HS-5 (cell line): Measurements from ENCODE around the gene C17orf78.
"Not testable (repeated sequence)": the region's sequence is repeated elsewhere in the genome, so short reads cannot be mapped to it uniquely, and the experiment has no call there.

Experiments used
- DNase-seq: peaks from one replicate; pipeline ENCODE4 v3.0.0-alpha.2; 2012; ENCODE audit warnings: low read depth

The C17orf78 gene

DNA sequence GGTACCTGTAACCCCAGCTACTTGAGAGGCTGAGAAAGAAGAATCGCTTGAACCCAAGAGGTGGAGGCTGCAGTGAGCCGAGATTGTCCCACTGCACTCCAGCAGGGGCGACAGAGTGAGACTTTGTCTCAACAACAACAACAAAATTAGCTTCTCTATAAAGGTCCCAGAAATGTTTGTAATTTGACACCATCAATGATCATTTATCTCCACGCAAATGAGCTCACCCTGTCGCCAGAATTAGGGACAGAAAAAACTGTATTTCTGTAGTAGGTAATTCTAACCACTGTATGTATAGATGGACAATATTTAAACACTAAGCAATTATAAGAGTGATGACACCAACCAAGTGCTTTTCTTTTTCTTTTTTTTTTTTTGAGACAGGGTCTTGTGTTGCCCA lies 10.7 kb downstream of the C17orf78 start:
- no peak for DNase-seq

DNA sequence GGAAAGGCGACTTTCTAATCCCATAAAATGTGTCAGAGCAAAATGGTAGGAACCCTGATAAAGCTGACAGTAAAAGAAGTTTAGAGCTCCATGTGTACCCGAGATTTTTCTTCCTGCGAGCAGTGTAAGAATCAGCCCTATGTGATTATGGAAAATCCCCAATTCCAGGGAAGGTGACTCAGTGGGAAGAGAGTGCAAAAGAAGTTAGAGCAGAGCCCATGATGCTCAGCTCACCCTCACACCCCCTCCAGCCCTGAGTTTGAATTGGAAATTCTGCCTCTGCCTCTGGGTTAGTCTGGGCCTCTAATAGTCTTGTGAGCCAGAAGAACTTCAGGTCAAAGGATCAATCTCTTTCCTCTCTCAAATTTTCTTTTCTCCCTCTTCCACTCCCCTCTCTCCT lies 12.5 kb downstream of the C17orf78 start:
- DNase-seq = no peak

DNA sequence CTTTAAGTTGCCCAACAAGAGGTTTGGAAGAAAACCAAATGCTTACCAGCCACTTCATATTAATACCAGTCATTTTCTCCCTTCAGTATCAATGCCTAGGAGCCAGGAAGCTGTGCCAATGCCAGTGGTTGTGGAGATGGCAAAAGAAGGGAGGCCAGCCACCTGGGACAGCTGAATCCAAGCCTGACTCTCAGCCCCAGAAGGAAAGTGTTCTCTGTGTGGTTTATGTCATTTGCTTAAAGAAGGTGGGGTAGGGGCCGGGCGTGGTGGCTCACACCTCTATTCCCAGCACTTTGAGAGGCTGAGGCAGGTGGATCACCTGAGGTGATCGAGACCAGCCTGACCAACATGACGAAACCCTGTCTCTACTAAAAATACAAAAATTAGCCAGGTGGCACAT lies 13.4 kb downstream of the C17orf78 start:
- DNase-seq = no peak

DNA sequence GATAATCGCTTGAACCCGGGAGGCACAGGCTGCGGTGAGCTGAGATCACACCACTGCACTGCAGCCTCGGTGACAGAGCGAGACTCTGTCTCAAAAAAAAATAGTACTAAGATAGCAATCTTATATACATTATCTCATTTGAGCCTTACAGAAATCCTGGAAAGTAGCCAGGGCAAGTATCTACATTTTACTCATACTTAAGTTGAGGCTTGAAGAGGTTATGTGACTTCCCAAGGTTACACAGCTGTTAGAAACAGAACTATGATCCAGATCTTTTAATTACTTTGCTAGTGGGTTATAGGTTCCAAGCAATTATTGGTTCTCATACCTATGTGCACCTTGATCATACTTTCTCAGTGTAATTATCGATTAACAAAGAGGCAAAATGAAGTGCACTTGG lies 15.4 kb downstream of the C17orf78 start:
- DNase-seq = no peak

DNA sequence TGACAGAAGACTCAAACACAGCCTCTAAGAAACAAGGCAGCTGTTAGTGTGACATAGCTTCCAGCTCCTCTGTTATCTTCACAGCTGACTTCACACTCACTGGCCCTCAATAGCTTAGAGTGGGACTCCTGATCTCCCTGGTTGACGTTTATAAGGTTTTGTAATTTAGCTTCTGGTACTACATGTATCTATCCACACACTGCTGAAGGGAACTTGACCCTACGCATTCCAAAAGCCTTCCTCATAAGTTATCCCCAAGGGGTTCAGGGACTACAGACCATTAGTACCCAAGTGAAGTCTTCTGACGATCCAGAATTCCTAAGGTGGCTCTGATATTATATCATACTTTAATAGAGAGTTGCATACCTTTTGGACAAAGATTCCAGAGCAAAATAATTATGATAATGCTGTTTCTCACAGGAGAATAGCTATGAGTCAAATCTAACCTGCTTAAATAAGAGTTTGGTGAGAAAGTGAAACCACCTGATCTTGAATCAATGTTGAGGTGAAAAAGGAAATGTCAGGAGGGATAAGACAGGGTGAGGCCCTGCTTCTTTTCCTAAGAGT lies 16.3 kb downstream of the C17orf78 start:
- peak; percentile 67 for DNase-seq

DNA sequence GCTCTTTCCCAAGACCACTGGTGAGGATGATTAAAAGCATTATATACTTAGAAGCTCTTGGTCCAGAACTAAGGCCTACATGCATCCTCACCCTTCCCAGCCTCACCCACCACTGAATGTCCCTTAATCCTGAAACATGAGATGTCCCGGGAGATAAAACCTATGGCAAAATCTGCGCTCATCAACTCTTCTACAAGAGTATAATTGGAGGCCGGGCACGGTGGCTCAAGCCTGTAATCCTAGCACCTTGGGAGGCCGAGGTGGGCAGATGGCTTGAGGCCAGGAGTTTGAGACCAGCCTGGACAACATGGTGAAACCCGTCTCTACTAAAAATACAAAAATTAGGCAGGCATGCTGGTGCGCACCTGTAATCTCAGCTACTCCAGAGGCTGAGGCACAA lies 17.6 kb downstream of the C17orf78 start:
- DNase-seq = no peak

DNA sequence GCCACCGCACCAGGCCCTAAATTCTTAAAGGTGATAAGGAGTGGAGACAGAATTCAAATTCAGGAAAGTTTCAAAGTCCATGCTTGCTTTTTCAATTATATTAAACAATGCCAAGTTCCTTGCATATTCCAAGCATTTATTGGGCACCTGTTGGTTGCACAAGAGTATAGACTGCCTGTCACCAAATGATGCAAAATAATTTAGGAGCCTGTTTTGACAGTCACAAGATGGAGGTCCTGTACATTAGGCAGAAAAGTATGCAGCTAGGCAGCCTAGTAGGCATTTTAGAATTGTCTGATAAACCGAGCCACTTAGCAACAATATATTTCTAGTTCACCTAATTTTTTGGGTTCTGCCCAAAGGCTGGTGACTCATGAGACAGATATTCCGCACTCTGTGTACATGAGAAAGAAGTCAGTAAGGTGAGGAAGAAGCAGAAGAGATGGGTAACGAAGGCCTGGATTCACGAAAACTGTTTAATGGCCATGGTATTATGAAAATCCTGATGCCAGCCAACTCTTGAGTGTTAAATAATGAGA lies 23.5 kb downstream of the C17orf78 start:
- no peak for DNase-seq

DNA sequence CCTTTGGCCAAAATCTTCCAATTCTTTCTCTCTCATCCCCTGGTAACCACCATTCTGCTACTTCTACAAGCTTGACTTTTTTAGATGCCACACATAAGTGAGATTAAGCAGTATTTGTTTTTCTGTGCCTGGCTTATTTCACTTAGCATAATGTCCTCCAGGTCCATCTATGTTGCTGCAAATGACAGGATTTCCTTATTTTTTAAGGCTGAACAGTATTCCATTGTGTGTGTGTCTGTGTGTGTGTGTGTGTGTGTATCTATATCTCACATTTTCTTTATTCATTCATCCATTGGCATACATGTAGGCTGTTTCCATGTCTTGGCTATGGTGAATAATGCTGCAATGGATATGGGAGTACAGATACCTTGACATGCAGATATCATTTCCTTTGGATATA lies 24.7 kb downstream of the C17orf78 start:
- no peak for DNase-seq

DNA sequence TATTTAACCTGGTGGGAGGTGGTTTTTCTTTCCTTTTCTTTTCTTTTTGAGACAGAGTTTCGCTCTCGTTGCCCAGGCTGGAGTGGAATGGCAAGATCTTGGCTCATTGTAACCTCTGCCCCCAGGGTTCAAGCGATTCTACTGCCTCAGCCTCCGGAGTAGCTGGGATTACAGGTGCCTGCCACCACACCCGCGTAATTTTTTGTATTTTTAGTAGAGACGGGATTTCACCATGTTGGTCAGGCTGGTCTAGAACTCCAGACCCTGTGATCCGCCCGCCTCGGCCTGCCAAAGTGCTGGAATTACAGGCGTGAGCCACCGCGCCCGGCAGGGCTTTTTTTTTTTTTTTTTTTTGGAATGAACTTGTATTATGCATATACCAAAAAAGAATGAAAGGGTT lies 29.7 kb downstream of the C17orf78 start:
- not testable (repeated sequence) for DNase-seq

DNA sequence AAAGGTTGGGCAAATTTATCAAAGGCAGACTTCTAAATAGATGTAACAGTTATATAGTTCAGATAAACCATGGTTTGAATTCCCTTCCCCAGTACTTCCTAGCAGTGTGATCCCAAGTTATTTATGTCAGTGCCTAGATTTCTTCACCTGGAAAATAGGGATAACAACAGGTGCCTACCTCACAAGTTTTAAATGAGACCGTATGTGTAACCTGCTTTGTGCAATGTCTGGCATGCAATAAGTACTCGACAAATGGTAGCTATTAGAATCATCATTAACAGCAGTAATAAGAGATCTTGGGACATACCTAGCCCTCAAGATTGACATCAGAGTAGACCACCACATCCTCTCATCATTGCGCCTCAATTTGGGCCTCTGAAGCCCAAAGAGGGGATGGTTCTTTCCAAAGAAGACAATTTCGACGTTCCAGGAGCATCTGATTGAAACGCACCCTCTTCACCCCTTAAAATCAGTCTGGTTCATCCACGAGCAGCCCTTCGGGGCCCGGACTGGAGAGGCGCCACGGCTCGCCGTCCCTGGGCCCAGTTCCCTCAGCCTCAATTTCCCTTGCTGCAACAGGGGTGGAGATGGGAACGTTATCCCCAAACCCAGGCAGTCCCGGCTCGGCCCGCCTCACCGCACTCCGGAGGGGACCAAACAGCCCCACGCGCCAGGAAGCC lies 30.3 kb downstream of the C17orf78 start:
- no peak for DNase-seq

DNA sequence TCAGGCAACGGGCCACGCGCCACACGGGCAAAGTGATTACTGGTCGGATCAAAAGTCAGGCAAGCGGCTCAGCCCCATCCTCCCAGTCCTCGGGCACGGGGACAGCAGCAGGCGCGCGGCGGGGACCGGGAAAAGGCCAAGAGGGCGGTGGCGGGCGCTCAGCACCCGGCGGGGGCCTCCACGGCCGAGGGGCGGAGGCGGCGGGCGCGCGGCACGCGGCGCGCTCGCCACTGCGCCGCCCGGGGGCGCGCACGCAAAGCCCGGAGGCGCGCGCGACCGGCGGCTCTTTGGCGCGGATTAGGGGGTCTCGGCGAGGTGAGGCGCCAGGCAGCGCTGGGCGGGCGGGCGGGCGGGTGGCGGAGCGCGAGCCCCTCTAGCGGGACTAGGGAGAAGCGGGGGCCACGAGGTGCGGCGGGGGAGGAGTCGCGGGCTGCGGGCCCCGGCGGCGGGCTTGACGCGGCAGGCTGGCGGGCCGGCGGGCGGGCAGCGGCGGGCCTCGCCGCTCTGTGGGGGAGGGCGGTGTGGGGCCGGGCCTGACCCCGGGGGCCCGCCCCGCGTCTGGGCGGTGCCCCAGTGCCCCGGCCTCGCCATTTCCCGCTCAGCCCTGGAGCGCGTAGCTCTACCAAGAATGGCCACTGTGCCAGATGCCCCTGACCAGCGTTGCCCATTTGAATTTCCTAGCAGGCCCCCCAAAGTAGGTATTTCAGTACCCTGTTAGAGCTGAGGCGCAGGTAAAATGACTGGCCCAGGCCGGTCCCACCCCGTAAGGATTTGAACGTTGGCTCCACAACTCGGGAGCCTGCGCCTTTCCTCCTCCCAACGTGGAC lies 31.1 kb downstream of the C17orf78 start, which contains the start of the genes ACACA and TADA2A:
Gene ACACA (minus strand): TSS at position 202 of the 827 bp plus-strand sequence. CDS start 537 bp downstream, outside the sequence.
Gene TADA2A (plus strand): TSS at position 252 of the 827 bp plus-strand sequence. CDS start 4,480 bp downstream, outside the sequence.
- DNase-seq = peak; percentile 51

DNA sequence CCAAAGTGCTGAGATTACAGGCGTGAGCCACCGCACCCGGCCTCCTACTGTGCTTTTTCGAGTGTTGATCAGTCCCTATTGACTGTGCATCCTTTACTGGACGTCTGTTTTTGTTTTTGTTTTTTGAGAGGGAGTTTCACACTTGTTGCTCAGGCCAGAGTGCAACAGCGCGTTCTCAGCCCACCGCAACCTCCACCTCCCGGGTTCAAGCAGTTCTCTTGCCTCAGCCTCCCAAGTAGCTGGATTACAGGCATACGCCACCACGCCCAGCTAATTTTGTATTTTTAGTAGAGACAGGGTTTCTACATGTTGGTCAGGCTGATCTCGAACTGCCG lies 32.3 kb downstream of the C17orf78 start:
- not testable (repeated sequence) for DNase-seq

DNA sequence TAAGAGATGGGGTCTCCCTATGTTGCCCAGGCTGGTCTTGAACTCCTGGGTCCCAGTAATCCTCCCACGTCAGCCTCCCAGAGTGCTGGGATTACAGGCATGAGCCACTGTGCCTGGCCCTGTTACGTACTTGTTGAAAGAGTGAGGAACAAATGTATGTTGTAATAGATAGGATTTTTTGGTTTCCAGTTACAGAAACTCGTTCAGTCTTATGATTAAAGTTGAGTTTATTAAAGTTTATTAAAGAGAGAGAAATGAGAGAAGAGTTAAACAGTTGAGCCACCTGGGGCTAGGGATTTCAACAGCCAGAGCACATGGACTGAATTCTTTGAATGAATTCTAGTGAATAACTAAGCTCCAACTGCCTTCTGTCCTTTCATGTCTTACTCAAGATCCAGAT lies 34.6 kb downstream of the C17orf78 start:
- no peak for DNase-seq

DNA sequence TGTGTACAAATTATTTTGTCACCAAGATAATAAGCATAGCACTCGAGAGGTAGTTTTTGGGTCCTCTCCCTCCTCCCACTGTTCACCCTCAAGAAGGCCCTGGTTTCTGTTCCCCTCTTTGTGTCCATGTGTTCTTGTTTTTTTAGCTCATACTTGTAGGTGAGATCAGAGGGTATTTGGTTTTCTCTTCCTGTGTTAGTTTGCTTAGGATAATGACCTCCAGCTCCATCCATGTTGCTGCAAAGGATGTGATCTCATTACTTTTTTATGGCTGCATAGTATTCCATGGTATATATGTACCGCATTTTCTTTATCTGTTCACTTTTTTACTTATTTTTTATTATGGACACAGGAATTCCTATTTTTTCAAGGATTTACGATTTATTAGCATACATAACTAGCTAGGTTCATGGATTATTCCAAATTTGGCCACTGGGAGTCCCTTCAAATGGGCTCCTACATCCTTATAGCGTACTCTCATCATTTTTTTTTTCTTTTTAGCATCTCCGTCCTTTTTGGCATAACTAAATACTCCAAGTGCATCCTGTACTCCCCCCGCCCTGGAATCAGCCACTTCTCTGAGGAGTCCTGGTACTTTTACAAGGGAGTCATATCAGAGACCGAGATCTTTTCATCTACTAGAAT lies 38.2 kb downstream of the C17orf78 start:
- no peak for DNase-seq

DNA sequence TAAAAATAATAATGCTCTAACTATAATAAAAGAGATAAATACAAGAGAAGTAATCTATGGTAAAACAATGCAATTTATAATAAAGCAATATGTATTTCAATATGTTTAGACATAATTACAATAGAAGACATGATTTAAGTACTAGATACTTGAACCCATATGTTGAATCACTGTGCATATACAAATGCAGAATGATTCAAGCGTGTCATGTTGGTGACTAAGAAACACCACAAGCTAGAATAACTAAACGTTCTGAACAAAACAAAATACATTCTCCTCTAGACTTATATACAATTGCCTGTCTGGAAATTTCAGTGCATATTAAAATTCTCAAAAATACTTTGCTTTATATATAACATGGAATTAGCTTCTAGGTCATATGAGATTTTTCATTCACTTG lies 42.1 kb downstream of the C17orf78 start:
- DNase-seq = no peak

DNA sequence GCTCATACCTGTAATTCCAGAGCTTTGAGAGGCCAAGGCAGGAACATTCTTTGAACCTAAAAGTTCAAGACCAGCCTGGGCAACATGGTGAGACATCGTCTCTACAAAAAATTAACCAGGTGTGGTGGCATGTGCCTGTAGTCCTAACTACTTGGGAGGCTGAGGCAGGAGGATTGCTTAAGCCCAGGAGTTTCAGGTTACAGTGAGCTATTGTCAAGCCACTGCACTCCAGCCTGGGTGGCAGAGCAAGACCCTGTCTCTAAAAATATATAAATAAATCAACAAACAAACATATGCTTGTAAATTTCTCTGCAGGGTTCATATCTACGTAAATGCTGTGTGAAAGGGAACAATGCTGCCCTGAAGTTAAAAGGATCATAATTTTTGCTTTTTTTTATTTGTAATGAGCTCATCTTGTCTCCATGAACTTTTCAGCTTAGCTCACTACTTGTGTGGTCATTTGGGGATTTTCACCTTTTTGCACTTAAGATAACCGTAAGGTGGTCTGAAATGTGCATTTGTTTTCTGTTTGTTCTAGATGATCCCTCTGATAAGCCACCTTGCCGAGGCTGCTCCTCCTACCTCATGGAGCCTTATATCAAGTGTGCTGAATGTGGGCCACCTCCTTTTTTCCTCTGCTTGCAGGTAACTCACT lies 47.3 kb downstream of the C17orf78 start:
- DNase-seq = no peak

DNA sequence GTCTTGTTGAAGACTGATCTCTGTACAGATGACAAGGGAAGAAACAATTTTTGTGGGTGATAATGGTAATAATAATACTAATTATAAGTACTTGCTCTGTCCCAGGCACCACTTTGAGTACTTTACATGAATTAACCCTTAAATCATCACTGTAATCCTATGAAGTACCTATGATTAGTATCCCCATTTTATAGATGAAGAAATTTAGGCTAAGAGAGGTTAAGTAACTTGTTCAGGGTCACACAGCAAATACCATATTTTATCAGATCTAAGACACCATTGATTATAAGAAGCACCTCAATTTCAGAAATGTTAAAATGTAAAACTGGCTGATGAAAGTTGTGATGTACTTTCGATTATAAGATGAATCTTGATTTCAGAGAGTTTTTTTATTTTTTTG lies 49.5 kb downstream of the C17orf78 start:
- DNase-seq = no peak

DNA sequence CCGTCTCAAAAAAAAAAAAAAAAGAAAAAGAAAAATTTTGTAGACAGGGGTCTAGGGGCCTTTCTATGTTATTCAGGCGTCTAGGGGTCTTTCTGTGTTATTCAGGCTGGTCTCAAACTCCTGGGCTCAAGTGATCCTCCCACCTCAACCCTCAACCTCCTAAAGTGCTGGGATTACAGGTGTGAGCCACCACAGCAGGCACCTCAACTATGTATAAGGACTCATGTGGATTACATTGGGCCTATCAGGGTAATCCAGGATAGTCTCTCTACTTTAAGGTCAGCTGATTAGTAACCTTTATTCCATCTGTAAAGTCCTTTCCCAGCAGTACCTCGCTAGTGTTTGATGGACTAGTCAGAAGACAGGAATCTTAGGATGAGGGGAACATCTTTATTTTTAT lies 53.3 kb downstream of the C17orf78 start:
- DNase-seq = no peak

DNA sequence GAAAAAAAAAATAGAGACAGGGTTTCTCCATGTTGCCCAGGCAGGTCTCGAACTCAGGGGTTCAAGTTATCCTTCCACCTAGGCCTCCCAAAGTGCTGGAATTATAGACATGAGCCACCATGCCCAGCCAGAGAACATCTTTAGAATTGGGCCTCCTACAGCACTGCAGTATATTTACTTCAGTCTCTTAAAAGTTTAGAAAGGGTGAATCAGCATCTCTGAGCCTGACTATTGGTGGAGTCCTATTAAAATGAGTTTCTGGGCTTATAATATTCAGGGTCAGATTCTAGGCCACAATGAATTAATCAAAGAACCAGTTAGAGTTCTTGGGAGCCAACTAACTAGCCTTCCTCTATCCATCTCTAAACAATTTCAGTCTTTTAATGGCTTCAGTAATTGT lies 53.7 kb downstream of the C17orf78 start:
- no peak for DNase-seq

DNA sequence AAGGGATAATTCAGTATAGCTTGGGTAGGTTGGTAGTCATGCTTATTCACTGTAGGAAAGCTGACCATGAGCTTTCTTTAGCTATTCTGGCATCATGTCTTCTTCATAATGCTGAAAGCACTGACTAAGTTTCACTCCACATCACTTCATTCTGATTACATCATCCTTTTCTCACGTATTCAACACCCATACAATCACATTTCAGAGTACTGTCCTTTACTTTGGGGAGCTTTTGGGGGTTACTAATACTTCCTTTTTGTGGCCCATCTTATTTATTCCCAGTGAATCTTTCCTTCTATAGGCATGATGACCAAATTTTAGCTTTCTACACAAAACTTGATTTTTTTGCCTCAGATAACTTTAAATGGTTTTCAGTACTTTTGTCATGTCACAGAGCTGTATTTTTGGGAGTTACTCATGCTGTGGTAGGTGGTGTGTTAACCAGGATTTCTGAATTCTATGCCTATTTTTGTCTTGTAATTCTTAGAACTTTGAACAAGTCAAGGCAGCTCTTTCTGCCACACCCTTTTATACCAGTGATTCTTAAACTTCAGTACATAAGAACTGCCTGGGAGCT lies 54.4 kb downstream of the C17orf78 start:
- no peak for DNase-seq

DNA sequence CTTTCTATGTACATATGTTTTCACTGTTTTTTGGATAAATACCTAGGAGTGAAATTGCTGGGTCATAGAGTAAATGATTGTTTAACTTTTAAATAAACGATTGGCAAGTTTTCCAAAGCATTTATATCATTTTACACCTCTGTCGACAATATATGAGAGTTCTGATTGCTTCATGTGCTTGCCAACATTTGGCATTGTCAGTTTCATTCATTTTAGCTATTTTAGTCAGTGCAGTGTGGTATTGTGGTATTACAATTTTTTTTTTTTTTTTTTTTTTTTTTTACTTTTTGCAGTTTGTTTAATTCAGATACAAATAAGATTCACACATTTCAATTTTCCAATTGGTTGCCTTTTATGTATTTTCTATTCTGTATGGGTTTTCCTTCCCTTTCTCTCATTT lies 56.9 kb downstream of the C17orf78 start:
- DNase-seq = no peak

DNA sequence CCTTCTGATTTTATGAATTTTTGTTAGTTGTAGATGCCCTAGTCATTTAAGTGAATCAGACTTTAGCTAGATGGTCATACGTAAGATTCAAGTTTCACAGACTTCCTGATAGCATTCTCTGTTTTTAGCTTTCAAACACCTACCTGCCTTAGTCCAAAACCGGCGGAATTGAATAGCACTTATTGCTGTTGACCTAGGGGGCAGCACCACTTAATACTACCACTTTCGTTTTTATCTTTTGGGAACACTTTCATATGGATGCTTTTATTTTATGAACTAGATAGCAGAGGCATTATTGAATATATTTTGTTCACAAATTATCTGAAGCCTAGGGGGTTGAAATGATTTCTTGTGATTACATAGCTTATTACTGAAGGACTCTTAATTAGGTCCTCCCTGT lies 62.4 kb downstream of the C17orf78 start:
- DNase-seq = no peak
